Airway epithelial cell (primary cell): ENCODE results near the gene MYLK4. TPM values are rescaled to one million over a fixed set of nuclear protein-coding genes. Genes with fewer than 3 reads are reported as not detected.

ENCODE experiments used
- total RNA-seq: library from RNA; depleted of rRNA; stranded (reverse); fragments of >200 nt; gene quantifications from 2 replicates; pipeline ENCODE4 v1.2.3, GENCODE V29; 2015

The MYLK4 gene
- 0.21 TPM in 1 of 2 replicates, not detected in the other for total RNA-seq

GRCh38 chr6:2750832-2751231 is at the start of gene MYLK4:
Gene MYLK4, minus strand, starts transcription at chr6:2750922. Its CDS starts 1,628 bp downstream, at chr6:2749294.

GRCh38 chr6:2765166-2765895 is 14.6 kb upstream of the MYLK4 start, which contains the start of gene WRNIP1:
Gene WRNIP1, plus strand, starts transcription at chr6:2765393. Its CDS starts 230 bp downstream, at chr6:2765623.

Other genes with a start within 250 kb of the MYLK4 start
- gene WRNIP1, start 14.5 kb upstream of the MYLK4 start, total RNA-seq = 70.6 and 78.6 TPM in 2 replicates
- 203 and 299 TPM in 2 replicates for gene SERPINB1, start 90.9 kb upstream of the MYLK4 start, total RNA-seq
- gene SERPINB9, start 152.4 kb upstream of the MYLK4 start, total RNA-seq = 8.1 and 9.8 TPM in 2 replicates
- gene SERPINB6, start 220.6 kb upstream of the MYLK4 start, total RNA-seq = 64.1 and 76.5 TPM in 2 replicates
- 24.8 and 39.9 TPM in 2 replicates for gene NQO2, start 249.0 kb upstream of the MYLK4 start, total RNA-seq